DMS 273 (cell line): ENCODE measurements around the gene WIPI1.
A peak's percentile ranks its signal among the peaks of the same experiment; 100 is the strongest.

ENCODE experiments used
- DNase-seq: peaks from one replicate; lab custom pipeline; 2025; ENCODE audit not compliant: unreplicated experiment; lab: John Stamatoyannopoulos, UW

Gene WIPI1

DNA sequence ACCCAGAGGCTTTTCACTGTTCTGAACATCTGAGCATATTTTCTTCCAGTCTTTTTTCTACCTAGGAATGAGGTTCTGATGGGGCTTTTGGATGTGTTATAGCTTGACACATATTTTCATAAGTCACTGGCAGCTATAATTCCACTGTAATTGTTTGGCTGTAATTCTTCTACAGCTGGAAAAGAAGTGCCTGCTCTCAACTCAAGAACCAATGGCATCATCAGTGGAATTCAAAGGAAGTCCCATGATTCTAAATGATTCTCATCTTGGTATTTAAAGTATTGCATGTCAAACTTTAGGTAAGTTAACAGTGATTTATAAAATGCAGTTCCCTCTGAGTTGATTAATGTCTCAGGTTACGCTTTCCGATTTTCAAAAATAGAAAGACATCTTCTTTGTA lies 16.8 kb downstream of the WIPI1 start:
- DNase-seq, result no peak

DNA sequence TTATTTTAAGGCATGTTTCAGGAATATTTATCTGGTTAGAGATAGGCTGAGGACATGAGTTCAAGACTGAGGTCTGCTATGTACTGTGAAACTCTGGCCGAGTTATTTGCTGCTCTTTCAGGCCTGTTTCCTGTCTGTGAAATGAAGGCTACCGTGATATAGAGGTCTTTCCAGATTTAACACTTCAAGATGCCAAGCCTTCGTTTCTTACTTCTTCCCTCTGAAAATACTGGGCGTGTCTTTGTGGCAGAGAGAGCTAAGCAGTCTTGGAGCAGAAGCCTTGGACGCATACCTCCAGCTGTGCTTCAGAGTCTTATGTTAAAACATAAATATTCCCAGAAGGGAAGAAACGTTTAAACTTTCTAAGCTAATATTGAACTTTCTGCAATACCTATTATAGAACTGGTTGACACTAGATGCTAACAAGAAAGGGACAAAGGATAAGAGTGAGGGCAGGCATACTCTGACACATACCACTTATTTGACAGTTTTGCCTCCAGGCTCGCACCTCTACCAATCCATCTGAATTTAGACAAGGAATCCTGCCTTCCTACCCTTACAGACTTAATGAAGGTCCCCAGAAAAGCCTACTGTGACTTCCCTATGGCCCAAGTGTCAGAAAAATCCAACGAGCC lies 17.5 kb downstream of the WIPI1 start:
- no peak for DNase-seq

DNA sequence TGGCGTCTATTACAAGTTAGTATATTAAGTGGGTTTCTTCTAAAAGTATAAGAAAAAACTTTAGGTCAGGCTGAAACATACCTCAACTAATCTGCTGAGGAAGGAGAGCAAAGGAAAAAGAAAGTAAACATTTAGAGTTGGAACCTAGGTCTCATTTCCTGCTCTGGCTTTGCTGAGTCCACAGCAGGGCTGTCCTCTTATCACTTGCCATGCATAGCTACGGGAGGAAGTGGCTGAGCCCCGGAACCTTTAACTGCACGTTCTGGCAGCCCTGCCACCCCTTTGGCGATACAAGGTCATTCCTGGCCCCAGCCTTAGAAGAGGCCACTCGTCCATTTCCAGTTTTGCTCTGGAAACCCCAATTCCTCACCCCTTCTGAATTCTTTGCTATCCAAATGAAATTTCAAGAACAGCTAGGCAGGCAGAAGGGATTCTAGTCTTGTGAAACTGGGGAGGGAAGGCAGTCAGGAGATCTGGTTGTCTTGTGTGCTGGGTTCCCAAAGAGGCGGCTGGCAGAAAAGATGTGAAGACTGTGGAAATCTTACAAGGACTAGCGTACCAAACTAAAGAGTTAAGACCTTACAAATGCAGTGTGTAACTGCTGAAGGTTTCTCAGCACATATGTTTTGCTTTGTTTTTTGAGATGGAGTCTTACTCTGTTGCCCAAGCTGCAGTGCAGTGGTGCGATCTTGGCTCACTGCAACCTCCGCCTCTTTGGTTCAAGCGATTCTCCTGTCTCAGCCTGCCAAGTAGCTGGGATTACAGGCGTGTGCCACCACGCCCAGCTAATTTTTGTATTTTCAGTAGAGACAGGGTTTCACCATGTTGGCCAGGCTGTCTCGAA lies 19.1 kb downstream of the WIPI1 start:
- no peak for DNase-seq

DNA sequence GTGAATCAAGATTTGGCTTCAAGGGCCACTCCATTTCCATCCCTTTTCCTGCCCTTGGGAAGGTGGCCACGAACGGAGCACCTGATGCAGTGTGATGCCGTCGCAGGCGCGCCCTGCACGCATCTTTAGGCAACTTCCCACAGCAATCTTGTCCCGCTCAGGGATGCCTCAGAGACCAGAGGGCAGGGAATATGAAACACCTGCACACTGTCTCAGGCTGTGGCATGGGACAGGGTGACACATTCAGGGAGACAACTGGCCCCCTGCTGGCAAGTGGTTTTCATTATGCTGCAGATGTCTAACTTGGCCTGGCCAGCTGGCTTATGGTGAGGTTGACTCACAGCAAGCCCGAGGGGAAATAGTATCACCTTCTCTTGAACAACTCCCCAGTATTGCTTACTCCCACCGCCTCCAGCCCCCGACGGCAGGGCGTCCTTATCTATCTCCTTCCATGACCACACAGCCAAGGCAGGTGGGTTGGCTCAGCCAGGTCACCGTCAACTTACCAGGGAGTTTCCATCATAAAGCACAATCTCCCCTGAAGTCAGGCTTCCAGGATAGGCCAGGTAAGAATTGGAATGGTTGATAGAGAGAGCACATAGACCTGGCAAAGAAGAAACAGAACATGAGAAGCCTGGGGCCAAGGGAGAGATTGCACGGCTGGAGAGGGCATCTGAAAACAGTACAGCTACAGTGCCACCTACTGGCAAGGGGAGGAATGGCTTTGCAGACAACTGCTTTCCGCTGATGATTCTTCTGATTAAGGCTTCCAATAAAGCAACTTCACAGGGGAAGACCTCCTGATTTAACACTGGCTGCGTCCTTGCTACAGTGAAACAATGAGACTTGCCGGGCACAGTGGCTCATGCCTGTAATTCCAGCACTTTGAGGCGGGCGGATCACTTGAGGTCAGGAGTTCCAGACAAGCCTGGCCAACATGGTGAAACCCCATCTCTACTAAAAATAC lies 21.1 kb downstream of the WIPI1 start:
- DNase-seq, result peak; percentile 89

DNA sequence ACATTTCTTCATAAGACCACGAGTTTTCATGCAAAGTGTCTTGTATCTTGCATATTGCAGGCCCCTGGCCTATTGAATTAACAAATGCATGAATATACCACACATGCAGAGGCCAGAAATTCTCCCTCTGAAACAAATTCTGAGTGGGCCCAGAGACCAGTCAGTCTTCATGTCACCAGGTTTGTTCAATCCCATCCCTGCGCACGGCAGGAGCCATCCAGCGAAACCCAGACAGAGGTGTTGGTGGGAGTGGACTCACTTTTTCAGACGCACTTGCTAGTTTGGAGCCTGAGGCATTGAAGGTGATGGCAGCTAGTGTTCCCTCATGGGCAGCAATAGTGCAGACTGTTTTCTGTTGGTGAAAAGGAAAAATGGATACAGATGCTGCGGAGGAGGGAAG lies 21.9 kb downstream of the WIPI1 start:
- DNase-seq, result no peak

DNA sequence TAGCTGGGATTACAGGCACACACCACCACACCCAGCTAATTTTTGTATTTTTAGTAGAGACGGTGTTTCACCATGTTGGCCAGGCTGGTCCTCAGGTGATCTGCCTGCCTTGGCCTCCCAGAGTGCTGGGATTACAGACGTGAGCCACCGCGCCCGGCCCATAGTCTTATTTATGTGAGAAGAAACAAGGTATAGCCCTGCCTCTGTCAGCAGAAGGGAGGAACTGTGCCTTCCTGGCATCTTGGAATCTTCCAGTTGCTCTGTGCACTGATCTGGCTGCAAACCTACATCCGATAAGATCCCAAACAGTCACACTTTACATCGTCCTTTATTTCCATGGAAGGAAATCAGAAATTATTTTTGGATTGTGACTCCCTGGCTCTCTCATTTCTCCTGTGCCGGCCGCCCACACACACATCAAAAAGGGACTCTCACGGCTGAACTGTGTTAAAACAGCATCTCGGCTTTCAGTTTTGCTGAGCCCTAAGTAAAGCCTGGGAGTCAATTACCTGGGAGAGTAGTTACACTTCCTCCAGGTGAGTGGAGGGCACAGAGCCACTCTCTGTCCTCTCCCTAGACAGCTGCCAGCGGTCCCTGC lies 23.3 kb downstream of the WIPI1 start:
- DNase-seq, result no peak

DNA sequence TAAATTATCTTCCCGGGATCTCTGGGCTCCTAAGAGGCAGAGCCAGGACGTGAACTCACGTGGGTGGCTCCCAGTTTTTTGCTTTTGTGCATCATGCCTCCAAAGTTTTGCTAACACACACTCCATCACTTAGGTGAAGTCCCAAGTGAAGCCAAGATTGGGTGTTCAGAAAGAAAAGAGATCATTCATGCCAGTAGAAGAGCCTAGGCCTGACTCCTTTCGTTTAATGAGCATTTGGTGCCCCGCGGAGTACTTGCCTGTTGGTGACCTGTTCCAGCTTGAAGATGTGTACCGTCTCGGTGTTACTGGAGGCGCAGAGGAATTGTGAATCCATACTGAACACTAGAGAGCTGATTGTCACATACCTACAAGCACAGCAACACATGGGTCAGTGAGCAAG lies 24.1 kb downstream of the WIPI1 start:
- no peak for DNase-seq

DNA sequence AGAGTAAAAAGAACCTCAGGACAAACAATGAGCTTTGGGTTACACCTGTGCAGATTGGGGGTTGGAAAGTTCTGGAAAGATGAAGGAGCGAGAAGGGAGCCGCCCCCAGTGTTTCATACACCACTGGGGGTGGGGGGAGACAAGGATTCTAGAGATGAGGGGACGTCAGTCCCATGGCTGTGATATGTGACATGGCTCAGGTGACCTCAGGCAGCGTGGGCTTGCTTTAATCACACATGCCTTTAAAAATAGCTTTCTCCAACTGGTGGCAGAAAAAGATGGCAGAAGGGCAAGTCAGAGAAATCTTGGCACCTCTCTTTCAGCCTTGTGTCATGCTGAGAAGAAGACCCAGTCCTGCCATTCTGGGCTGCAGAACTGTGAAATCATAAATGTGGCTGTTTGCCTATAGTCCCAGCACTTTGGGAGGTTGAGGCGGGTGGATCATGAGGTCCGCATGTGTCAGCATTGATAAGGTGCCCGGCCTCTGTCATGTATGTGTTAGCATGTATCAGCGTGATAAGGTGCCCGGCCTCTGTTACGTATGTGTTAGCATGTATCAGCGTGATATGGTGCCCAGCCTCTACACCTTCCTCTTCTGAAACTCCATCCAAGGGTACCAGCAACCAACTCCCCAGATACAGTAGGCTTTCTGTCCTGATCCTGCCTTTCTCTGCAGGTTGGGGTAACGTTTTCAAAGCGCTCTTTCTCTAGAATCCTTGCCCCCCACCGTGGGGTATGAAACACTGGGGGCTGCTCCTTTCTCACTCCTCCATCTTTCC lies 25.0 kb downstream of the WIPI1 start:
- DNase-seq, result no peak

DNA sequence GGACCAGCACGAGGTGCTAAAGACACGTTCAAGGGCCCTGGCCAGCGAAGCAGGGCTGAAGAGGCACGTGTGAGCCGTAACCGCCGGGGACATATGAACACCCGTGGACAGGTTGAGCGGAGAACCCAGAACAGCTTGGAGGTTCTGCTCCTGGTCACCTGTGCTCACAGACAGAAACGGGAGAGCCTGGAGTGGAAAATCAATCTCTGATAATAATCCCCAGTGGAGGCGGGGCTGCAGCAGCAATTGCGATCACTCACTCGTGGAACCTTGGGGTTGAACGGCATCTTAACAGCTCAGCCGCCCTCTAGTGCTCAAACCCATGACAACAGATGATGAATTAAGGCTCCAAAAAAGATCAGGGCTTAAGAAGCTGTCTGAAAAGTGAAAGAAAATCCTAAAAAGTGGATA lies 25.6 kb downstream of the WIPI1 start:
- DNase-seq, result peak; percentile 47

DNA sequence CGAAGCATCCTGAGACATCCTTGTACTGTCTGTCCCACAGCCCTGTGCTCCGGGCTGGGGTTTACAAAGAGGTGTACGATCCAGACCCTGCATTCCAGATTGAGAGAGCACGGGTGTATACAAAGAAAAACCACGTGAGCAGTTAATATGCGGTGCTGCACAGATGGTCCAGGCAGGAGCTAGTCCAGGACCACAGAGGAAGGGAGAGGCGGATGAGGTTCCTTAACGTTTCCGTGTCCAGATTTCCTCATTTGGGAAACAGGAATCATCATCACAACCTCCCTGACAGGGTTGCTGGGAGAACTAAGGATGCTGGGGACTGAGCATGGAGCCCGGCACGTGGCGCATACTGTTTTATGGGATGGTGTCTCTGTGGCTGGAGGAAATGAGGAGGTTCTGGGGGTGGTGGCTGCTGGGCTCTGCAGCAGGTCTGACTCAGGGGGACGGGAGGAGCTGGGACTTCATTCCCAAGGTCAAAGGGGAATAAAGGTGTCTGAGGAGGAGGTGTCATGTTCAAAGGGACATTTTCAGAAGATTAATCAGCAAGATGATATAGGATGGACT lies 26.2 kb downstream of the WIPI1 start:
- no peak for DNase-seq

DNA sequence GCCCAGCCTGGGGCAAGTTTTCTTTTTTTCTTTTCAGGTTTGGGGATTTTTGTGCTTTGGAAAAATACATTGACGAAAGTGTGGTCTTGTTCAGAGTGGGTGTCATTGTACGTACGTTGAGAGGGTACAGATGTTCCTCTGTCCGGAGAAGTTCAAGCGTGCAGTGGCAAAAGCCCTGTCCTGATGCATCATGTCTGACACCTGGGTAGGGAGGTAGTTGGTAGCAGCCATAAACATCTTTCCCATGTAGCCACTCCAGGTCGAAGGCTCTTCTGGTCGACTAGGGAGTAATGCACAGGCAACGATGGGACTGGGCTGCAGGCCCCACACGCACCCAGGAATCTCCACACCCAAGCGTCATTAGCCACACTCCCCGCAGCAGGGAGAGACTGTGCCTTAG lies 27.4 kb downstream of the WIPI1 start:
- DNase-seq, result no peak

DNA sequence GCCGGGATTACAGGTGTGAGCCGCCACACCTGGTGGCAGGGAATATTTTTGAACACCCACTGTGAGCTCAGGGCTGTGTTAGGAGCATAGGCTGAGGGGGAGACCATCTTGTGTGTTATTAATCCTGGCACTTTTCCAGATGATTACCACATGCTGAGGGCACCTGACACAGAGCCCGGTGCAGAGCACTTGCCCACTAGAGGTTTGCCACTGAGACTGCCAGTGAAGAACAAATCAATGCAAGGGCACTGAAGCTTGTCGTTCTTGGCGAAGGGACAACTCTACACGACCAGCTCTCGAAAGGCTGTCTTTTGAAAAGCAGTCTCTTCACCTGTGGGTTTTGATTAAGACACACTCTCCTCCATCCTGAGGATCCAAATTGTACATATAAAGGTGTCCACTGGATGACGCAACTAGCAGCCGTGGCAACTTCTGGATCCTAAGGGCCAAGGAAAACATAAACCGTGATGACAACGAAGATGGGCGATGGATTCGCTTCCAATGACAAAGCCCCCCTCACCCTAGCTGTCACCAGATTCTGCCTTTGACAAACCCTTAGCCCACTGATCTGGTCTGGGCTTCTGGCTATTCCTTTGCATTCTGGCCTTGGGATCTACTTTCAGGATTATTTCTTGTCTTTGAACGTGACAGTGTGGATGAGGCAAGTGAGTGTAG lies 28.7 kb downstream of the WIPI1 start:
- peak; percentile 20 for DNase-seq

DNA sequence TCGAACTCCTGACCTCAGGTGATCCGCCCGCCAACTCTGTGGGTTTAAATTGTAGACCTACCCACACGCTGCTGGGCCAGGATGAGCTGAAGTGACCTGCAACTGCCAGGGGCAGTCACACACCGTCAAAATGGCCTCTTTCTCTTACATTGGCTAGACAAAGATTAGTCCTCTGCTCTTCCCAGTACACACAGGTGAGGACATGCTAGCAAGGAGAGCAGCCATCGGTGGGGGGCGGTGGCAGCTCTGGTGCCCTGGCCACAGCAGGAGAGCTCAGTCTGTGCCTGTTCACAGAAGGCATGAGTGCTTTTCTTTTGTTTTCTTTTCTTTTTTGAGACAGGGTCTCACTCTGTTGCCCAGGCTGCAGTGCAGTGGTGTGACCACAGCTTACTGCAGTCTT lies 29.7 kb downstream of the WIPI1 start:
- no peak for DNase-seq

DNA sequence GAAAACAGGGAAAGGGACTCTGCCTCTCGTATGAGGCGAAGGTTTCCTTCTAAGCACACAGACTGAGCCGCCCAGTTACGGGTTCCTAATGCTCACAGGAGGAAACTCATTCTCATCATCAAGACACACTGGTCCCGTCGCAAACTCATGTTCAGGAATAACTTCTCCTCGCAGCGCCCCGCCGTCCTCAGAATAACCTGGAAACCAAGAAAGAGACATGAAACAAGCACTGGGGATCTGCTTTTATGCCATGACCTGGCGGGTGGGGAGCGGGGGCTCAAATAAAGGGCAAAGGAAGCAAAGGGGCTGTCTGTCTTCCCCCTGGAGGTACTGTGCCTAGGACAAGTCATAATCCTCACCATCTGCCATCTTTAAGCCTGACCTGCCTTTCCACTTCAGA lies 31.3 kb downstream of the WIPI1 start:
- no peak for DNase-seq

DNA sequence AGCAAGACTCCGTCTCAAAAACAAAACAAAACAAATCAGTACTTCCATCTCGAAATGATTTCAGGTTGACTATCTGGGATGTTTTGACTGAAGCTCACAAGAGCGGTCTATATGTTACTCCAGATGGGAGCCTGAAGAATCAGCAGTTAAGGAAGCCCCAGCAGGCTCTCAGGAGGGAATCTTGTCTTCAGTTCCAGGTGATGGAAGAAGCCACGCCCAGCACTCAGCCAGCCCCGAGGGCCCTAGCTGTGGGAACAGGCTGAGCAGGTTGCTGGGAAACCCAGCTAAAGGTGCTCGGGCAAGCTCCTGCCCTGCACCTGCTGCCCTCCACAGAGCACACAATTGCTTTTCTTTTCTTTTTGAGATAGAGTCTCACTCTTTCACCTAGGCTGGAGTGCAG lies 32.4 kb downstream of the WIPI1 start:
- DNase-seq, result no peak

DNA sequence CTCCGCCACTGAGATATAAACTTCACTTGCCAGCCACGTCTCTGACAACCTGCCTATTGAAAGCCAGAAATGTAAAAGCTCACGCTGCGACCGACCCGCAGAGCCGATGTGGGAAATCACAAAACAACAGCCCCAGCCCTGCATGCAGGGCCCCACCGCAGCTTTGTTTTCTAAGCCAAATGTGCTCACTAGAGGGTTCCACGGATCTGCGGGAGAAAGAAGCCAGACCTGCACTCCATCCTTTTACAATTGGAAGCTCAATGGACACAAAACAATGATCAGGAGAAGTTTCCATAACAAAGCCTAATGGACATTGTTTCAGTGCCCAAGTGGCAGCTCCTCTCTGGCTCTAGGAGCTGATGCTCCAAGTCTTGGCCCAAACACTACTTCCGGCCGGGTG lies 33.1 kb downstream of the WIPI1 start:
- no peak for DNase-seq

DNA sequence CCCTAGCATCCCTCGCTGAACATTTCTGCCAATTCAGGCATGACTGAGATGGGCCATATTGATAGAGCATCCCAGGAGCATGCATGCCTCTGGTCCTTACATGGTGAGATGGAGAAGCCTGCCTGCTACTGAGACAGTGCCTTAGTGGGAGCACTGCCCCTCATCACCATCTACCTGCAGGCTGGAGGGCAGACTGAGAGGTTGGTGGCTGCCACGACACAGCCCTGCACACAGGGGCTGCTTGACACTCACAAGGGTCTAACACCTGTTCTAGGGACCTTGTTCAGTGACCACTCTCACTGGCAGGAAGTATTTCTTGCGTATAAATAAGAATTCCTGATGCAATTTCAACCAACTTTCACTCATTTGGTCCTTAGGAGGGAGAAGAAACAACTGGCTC lies 34.0 kb downstream of the WIPI1 start:
- DNase-seq, result no peak

DNA sequence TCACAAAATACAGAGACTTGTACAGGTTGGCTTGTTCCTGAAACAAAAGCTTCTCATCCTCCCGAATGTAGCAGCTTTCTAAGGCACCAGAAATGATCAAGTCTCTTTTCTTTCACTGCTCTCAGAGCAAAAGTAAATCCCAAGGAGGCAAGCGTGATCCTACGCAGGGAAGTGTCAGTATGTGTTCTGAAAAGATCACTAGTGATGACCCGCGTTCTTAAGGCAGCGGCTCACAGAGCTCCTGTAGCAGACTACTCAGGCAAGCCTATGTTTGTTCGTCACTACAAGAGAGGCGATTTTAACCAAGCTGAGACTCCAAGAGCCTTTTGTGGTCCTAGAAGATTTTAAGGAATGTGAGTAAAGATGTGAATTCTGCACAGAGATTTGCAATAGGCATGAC lies 34.5 kb downstream of the WIPI1 start:
- DNase-seq, result no peak

DNA sequence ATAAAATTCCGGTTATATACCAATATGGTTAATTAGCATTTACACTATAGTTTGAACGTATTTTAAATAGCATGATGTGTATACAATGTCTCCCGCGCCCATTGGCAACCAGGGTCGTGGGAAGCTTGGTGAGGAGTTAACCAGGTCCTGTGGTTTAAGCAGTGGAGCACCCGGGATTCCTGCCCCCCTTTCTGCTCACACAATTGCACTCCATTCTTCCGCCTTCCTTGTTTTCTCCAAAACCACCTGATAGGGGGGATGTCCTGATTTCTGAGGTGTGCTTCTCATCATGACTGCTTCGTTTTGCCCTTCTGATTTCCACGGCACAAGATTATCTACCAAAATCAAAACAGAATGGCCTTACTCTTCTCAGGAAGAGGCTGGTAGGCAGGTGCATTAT lies 35.8 kb downstream of the WIPI1 start:
- DNase-seq, result no peak

DNA sequence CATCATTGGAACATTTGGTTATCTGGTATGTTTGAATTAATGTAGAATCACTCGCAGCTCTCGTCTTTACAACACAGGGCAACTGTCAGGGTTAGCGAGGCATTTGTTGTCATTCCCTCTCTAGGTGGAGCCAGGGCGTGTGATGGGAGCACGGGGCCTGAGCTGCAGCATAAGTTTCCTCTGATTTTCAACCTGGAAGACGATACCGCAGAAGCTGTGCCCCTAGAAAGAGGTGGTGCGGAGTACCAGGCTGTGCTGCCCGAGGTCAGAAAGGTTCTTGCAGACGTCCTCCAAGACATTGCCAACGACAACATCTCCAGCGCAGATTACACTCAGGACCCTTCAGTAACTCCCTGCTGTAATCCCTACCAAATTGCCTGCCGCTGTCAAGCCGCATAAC lies 37.2 kb downstream of the WIPI1 start:
- DNase-seq, result no peak
